GM12875 (cell line): ENCODE results near the gene HS3ST3B1.

ENCODE experiments used
- H3K4me3 ChIP-seq: one replicate; pipeline ENCODE4 v1.5.1; 2011; ENCODE audit warnings: low read depth, low read length, control low read depth
- TF ChIP-seq, protein P1 (sequence below): IDR thresholded peaks from 2 replicates; pipeline ENCODE4 v1.5.1; 2011; ENCODE audit warnings: low read depth, mild to moderate bottlenecking, control low read depth, inconsistent platforms, low read length, moderate library complexity, borderline replicate concordance; ENCODE audit not compliant: insufficient read depth

HS3ST3B1 gene

GRCh38 chr17:14337596-14338079 lies 36.8 kb downstream of the HS3ST3B1 start:
- TF ChIP-seq, protein P1, sequence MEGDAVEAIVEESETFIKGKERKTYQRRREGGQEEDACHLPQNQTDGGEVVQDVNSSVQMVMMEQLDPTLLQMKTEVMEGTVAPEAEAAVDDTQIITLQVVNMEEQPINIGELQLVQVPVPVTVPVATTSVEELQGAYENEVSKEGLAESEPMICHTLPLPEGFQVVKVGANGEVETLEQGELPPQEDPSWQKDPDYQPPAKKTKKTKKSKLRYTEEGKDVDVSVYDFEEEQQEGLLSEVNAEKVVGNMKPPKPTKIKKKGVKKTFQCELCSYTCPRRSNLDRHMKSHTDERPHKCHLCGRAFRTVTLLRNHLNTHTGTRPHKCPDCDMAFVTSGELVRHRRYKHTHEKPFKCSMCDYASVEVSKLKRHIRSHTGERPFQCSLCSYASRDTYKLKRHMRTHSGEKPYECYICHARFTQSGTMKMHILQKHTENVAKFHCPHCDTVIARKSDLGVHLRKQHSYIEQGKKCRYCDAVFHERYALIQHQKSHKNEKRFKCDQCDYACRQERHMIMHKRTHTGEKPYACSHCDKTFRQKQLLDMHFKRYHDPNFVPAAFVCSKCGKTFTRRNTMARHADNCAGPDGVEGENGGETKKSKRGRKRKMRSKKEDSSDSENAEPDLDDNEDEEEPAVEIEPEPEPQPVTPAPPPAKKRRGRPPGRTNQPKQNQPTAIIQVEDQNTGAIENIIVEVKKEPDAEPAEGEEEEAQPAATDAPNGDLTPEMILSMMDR, result no peak
- no peak overlapping the region for H3K4me3 ChIP-seq

- TF ChIP-seq, protein P1, result no peak
- H3K4me3 ChIP-seq, result no peak overlapping the region
Observed at GRCh38 chr17:14340857-14341754, 40.2 kb downstream of the HS3ST3B1 start.

GRCh38 chr17:14341866-14342265 lies 41.0 kb downstream of the HS3ST3B1 start:
- H3K4me3 ChIP-seq, result no peak overlapping the region
- TF ChIP-seq, protein P1, result no peak

- TF ChIP-seq, protein P1, result no peak
- no peak overlapping the region for H3K4me3 ChIP-seq
Observed at GRCh38 chr17:14346801-14347200, 45.9 kb downstream of the HS3ST3B1 start.

DNA sequence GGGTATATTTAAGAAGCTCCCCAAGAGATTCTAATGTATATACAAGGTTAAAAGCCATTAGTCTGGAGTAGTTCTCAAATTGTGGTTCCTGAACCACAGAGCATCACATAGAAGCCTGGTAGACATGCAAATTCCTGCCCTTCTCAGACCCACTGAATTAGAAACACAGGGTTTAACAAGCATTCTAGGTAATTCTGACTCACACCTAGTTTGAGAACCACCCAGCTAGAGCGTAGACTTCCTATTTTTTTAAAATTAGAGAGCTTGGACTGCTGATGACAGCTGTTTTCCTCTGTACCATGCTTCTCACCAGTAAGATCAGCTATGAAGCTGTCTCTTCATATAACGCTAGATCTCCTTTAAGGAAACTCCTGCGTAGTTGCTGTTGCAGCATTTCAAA lies 50.6 kb downstream of the HS3ST3B1 start:
- H3K4me3 ChIP-seq, result no peak overlapping the region
- TF ChIP-seq, protein P1, result no peak

DNA sequence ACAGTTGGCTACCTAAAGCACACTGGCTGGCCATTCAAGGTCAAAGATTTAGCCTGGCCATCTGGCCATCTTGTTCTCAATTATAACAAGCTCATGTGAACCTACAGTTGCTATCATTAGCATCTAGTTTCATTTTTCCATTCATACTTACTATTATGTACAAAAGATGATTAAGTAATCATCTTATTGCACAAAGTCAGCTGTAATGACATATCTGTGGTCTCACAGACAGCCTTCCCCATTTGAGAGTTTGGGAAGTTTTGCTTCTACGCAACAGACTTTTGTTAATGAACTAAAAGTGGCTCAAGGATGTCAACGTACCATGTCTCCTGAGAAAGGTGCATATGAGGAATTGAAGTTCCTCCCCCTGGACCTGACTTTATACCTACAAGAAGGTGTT lies 51.3 kb downstream of the HS3ST3B1 start:
- TF ChIP-seq, protein P1, result no peak
- H3K4me3 ChIP-seq, result no peak overlapping the region
